Kidney (tissue), 14 donors: ENCODE measurements around the gene DNAJA4. TPM values are rescaled to one million over a fixed set of nuclear protein-coding genes. Genes with fewer than 3 reads are reported as not detected.

Source experiments
- DNase-seq, 5 donors: peaks; one replicate each; pipeline ENCODE4 v3.0.0-alpha.2; 2013 to 2020
- FAIRE-seq: peaks from 2 replicates; lab custom pipeline; 2012; peaks lifted over from hg19 to GRCh38; lab: Jason Lieb, UNC
- H3K27ac ChIP-seq, 2 donors: one replicate each; pipeline ENCODE4 v1.7.0; 2013; ENCODE audit warnings: low read depth in 2 of 2, low read length in 2 of 2, inconsistent platforms in 1 of 2
- H3K27me3 ChIP-seq: one replicate; pipeline ENCODE4 v1.7.1; 2013; ENCODE audit warnings: low read length, inconsistent platforms; ENCODE audit not compliant: control insufficient read depth, insufficient read depth
- H3K36me3 ChIP-seq, 3 donors: one replicate each; pipeline versions ENCODE4 v1.7.0 to v1.7.1; 2013; ENCODE audit warnings: low read length in 3 of 3, control low read depth in 1 of 3, inconsistent platforms in 1 of 3; ENCODE audit not compliant: insufficient read depth in 3 of 3, control insufficient read depth in 2 of 3
- H3K4me1 ChIP-seq, 3 donors: one replicate each; pipeline versions ENCODE4 v1.7.0 to v1.7.1; 2013; ENCODE audit warnings: low read length in 3 of 3, inconsistent platforms in 1 of 3, low read depth in 1 of 3; ENCODE audit not compliant: control insufficient read depth in 2 of 3, insufficient read depth in 2 of 3
- H3K4me3 ChIP-seq, 3 donors: one replicate each; pipeline versions ENCODE4 v1.7.0 to v1.8.1; 2013; ENCODE audit warnings: low read length in 3 of 3, control low read depth in 1 of 3, inconsistent platforms in 1 of 3
- H3K9ac ChIP-seq, 3 donors: one replicate each; pipeline versions ENCODE4 v1.7.0 to v1.7.1; 2013; ENCODE audit warnings: low read length in 3 of 3, control low read depth in 1 of 3, inconsistent platforms in 1 of 3
- H3K9me3 ChIP-seq, 3 donors: one replicate each; pipeline versions ENCODE4 v1.7.0 to v1.7.1; 2013; ENCODE audit warnings: low read length in 3 of 3, control low read depth in 1 of 3, inconsistent platforms in 1 of 3; ENCODE audit not compliant: control insufficient read depth in 2 of 3, insufficient read depth in 1 of 3
- CTCF ChIP-seq: IDR thresholded peaks from 3 replicates; pipeline ENCODE4 v1.5.1; 2012; ENCODE audit warnings: mild to moderate bottlenecking, moderate library complexity, borderline replicate concordance; ENCODE audit not compliant: insufficient read depth; ENCODE audit errors: extremely low read depth
- intact Hi-C: fragments of 100-400 bp; cut with DNase I; formaldehyde crosslinking; loops from one replicate; pipeline ENCODE4 v1.11.1; 2022
- polyA plus RNA-seq: library from polyadenylated mRNA; stranded (reverse); fragments of 350-450 nt; fragmentation: Illumina TruSeq; extraction: RNeasy Lipid Tissue Mini Kit (QIAGEN cat#74804); gene quantifications from one replicate; pipeline ENCODE4 v1.2.3, GENCODE V29; 2014; ENCODE audit warnings: low read depth, low replicate concordance; ENCODE audit not compliant: insufficient read depth
- total RNA-seq: library from RNA; stranded (reverse); fragmentation: NEBNext Ultra II Directional; extraction: Animal tissue kit (Norgen Biotek cat#: 25700); gene quantifications from one replicate; pipeline ENCODE4 v1.2.1, GENCODE V29; 2021
- donor health status: control.
- donor health status: control.
- donor health status: control.
- donor health status: control.
- donor health status: control.
- donor health status: DM: yes; HTN: yes; CAD: no.
- donor health status: Normal renal cell carcinoma (clear cell type).

DNAJA4 gene
- total and polyA plus RNA-seq, 2 donors from 2014 or later, result 19.9 to 31.1 TPM

GRCh38 chr15:78292219-78292618, 27.9 kb downstream of the DNAJA4 start:
- H3K4me1 ChIP-seq, result no peaks in the 10 kb centered on the region
- H3K36me3 ChIP-seq, result peaks cover 3 to 23% (median 18%) of the 10 kb centered on the region in 3 donors
- intact Hi-C loops, result no loop called here
- no peaks in the 10 kb centered on the region for H3K9me3 ChIP-seq
- no peaks in the 10 kb centered on the region for H3K27me3 ChIP-seq
- no peak overlapping the region for H3K27ac ChIP-seq
- no peak for TF ChIP-seq CTCF
- DNase-seq, result no peak
- no peak overlapping the region for H3K9ac ChIP-seq
- FAIRE-seq, result no peak
- no peak overlapping the region for H3K4me3 ChIP-seq

GRCh38 chr15:78299101-78299930, 35.0 kb downstream of the DNAJA4 start, which contains the start of gene SKIC8:
SKIC8 (minus strand) TSS chr15:78299609; CDS start chr15:78295686, 3,923 bp downstream.
- intact Hi-C loops, result no loop called here
- H3K9ac ChIP-seq, result peak within 1 kb of the TSS; percentile 79 to 94 (median 79)
- TF ChIP-seq CTCF, result no peak
- H3K27ac ChIP-seq, result peak within 1 kb of the TSS; percentile 47 to 66
- no peaks in the 10 kb centered on the region for H3K4me1 ChIP-seq
- DNase-seq, result peak; percentile 96 to 98 (median 97)
- no peaks in the 10 kb centered on the region for H3K36me3 ChIP-seq
- H3K27me3 ChIP-seq, result no peaks in the 10 kb centered on the region
- H3K4me3 ChIP-seq, result peak within 1 kb of the TSS; percentile 91 to 94 (median 92)
- no peaks in the 10 kb centered on the region for H3K9me3 ChIP-seq
- FAIRE-seq, result no peak

- Histone ChIP-seq H3K9ac (no peak overlapping the region), H3K4me1 (no peaks in the 10 kb centered on the region), H3K27ac (no peak overlapping the region), H3K27me3 (no peaks in the 10 kb centered on the region), H3K36me3 (no peaks in the 10 kb centered on the region), H3K4me3 (no peak overlapping the region), H3K9me3 (no peaks in the 10 kb centered on the region)
- intact Hi-C loops, result no loop called here
- no peak for TF ChIP-seq CTCF
- DNase-seq (no peak), FAIRE-seq (no peak)
Observed at GRCh38 chr15:78301326-78301725, 37.0 kb downstream of the DNAJA4 start.
